BJ (cell line): ENCODE data around the gene ATP2B1. TPM values are rescaled to one million over a fixed set of nuclear protein-coding genes. Genes with fewer than 3 reads are reported as not detected.

ENCODE experiments used
- CTCF ChIA-PET: fragments of 350-600 bp; formaldehyde crosslinking; extraction: SDS; loops from one replicate; lab custom pipeline; 2021; ENCODE audit warnings: antibody characterized with exemption, inconsistent platforms; lab: Yijun Ruan, JAX
- POLR2A ChIA-PET: fragments of 300-600 bp; sonication (Branson Sonifier 250); formaldehyde crosslinking; extraction: SDS; loops from one replicate; lab custom pipeline; 2021; ENCODE audit warnings: antibody characterized with exemption; lab: Charles Lee
- DNase-seq: peaks from one replicate; pipeline ENCODE4 v3.0.0-alpha.2; 2011; ENCODE audit warnings: low read depth
- H3K27me3 ChIP-seq: 2 replicates; pipeline ENCODE4 v1.6.0; 2011; ENCODE audit warnings: low read length; ENCODE audit not compliant: control insufficient read depth, insufficient read depth
- H3K36me3 ChIP-seq: 2 replicates; pipeline ENCODE4 v1.5.1; 2011; ENCODE audit warnings: low read length; ENCODE audit not compliant: control insufficient read depth, insufficient read depth
- H3K4me3 ChIP-seq: 2 replicates; pipeline ENCODE4 v1.5.1; 2011; ENCODE audit warnings: low read depth, mild to moderate bottlenecking, control low read depth, low read length
- CTCF ChIP-seq: IDR thresholded peaks from 2 replicates; pipeline ENCODE4 v1.5.1; 2011; ENCODE audit warnings: low read depth, mild to moderate bottlenecking, control low read depth, inconsistent platforms, low read length, moderate library complexity; ENCODE audit not compliant: insufficient read depth
- polyA plus RNA-seq: library from polyadenylated mRNA; depleted of rRNA; stranded (reverse); fragments of >200 nt; gene quantifications from 2 replicates; pipeline ENCODE4 v1.2.3, GENCODE V29; 2011

Gene ATP2B1
- polyA plus RNA-seq, 1 experiment: 12.8 TPM

GRCh38 chr12:89574736-89575208 lies 133.9 kb downstream of the ATP2B1 start:
- TF ChIP-seq CTCF: no peak
- Histone ChIP-seq H3K27me3 (no peaks in the 10 kb centered on the region), H3K36me3 (no peaks in the 10 kb centered on the region), H3K4me3 (no peak overlapping the region)
- POLR2A ChIA-PET: no interaction called here
- DNase-seq: peak; percentile 47
- CTCF ChIA-PET: no interaction called here

GRCh38 chr12:89573051-89573810 lies 135.4 kb downstream of the ATP2B1 start:
- no peak overlapping the region for H3K4me3 ChIP-seq
- TF ChIP-seq CTCF: no peak
- ChIA-PET POLR2A (no interaction called here), CTCF (interaction anchor here (0.5 kb wide), 1 partner anchor 393 kb away, joined by 3 read pairs; no protein-coding TSS in a partner anchor)
- no peak for DNase-seq
- no peaks in the 10 kb centered on the region for H3K27me3 ChIP-seq
- no peaks in the 10 kb centered on the region for H3K36me3 ChIP-seq

GRCh38 chr12:89571491-89572195 lies 137.0 kb downstream of the ATP2B1 start:
- ChIA-PET POLR2A (interaction anchor here (0.5 kb wide), 1 partner anchor 188 kb away, joined by 3 read pairs; no protein-coding TSS in a partner anchor), CTCF (interaction anchor here (0.6 to 1.2 kb wide), 2 partner anchors 41 to 1052 kb away, joined by 3 read pairs; no protein-coding TSS in a partner anchor)
- no peak for TF ChIP-seq CTCF
- Histone ChIP-seq H3K36me3 (no peaks in the 10 kb centered on the region), H3K27me3 (no peaks in the 10 kb centered on the region), H3K4me3 (no peak overlapping the region)
- DNase-seq: peak; percentile 47

- Histone ChIP-seq H3K36me3 (no peaks in the 10 kb centered on the region), H3K27me3 (no peaks in the 10 kb centered on the region), H3K4me3 (no peak overlapping the region)
- DNase-seq: no peak
- TF ChIP-seq CTCF: no peak
- POLR2A ChIA-PET: no interaction called here
- CTCF ChIA-PET: no interaction called here
Observed at GRCh38 chr12:89568484-89568883, 140.2 kb downstream of the ATP2B1 start.

GRCh38 chr12:89567691-89568239 lies 140.9 kb downstream of the ATP2B1 start:
- ChIA-PET POLR2A (no interaction called here), CTCF (no interaction called here)
- H3K27me3 ChIP-seq: no peaks in the 10 kb centered on the region
- no peak for DNase-seq
- H3K36me3 ChIP-seq: no peaks in the 10 kb centered on the region
- TF ChIP-seq CTCF: no peak
- no peak overlapping the region for H3K4me3 ChIP-seq
